GM19035 (cell line): Measurements from ENCODE around the gene GIMAP1.
A peak's percentile ranks its signal among the peaks of the same experiment; 100 is the strongest.

ENCODE experiments used
- ATAC-seq: cut with Tn5 transposase; IDR thresholded peaks from one replicate; pipeline ENCODE4 v1.9.1; 2021; ENCODE audit not compliant: unreplicated experiment

Gene GIMAP1

DNA sequence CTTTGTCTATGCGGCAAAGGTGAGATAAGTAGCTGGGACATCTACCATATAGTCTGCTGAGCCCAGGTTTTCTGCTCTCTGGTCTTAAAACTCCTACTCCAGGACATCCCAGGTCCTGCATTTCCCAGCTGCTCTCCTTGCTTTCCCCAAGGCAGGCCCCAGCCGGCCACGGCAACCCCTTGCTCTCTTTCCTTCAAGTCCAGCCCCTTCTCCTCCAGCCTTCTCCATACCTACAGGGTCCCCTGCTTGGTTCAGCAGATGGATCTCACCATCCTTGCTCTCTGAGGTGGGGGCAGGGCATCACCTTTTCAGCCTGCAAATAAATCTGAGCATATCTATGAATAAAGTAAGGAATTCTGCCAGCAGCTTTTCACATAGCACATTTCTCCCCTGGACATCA, 29.5 kb downstream of the GIMAP1 start:
- no peak for ATAC-seq

DNA sequence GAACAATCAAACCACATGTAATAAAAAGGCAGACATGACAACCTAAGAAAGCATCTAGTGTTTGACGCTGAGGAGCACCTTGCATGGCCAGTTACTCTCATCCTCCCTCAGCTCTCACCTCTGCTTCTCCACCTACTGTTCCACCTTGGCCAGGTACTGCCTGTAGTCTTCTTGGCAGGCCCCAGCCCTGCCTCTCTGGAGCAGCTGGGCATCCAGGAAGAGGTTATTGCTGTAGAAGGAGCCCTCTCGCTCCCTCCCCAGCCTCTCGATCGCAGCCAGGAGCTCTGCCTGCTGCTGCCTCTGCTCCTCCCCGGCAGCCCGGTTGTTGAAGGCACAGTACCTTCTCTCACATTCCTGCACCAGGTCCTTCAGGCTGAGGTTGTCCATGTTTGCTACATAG, 30.5 kb downstream of the GIMAP1 start:
- no peak for ATAC-seq

DNA sequence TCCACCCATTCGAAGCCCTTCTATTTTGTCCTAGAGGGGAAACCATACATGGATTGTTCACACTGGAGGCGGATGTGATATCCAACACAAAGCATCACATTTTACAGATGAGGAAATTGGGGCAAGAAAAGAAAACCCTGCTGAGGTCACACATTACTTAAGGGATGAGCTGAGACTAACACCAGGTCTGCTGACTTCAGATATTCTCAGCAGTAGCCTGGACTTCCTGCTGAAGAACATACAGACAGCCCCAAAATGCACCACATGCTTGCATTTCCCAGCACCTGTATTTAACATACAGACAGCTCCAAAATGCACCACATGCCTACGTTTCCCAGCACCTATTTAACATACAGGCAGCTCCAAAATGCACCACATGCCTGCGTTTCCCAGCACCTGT, 32.0 kb downstream of the GIMAP1 start:
- ATAC-seq = no peak

DNA sequence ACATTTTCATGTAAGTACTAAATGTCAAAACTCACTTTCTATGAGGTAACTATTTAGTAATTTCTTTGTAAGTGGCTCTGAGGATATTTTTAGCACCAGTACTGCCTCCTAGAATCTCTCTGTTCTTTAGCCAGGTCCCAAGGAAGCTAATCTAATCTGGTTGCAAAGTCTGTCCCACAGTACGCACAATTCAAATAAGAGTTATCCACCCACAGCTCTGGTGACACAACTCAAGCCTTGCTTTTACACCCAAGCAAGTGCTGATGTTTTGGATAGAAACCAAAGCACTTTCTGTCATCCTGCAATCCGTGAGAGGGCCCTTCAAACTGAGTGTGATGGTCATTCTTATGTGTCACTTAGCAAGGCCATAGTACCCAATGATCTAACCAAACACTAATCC, 35.3 kb downstream of the GIMAP1 start:
- no peak for ATAC-seq

DNA sequence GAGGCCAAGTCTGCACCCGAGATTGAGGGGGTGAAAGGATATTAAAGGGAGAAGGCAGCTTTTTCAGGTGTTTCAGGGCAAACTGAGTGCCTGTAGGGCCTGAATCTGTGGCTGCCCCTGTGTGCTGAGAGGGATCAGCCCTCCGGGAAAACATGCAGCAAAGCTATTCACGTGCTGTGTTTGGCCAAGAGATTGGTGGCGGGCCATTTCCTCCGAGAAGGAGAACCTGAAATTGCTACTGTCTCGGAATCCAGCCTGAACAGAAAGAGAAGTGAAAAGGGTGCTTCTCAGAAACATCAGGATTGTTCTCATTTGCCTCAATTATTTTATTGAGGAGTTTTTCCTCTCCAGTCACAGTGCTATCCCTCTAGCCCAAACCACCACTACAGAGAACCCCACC, 36.8 kb downstream of the GIMAP1 start:
- no peak for ATAC-seq

DNA sequence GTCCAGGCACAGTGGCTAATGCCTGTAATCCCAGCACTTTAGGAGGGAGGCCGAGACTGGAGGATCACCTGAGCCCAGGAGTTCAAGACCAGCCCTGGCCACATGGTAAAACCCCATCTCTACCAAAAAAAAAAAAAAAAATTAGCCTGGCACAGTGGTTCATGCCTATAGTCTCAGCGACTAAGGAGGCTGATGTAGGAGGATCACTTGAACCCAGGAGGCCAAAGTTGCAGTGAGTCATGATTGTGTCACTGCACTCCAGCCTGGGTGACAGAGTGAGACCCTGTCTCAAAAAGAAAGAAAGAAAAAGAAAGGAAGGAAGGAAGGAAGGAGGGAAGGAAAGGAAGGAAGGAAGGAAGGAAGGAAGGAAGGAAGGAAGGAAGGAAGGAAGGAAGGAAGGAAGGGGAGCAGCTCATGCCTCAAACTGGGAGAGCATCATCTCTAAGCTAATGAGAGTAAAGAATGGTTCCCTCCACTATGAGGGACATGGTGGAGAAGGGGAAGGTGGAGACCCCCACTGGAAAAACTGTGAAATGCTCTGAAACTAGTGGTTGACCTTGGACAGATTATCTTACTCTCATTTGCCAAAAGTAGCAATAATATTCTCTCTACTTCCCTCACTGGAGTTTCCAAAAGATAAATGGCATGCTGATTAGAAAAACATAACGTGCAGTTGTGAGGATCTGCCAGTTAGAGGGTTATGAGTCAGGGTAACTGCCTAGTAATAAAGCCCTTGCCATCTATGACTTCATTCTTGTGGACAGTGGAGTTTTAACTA, 37.6 kb downstream of the GIMAP1 start:
- ATAC-seq = no peak

DNA sequence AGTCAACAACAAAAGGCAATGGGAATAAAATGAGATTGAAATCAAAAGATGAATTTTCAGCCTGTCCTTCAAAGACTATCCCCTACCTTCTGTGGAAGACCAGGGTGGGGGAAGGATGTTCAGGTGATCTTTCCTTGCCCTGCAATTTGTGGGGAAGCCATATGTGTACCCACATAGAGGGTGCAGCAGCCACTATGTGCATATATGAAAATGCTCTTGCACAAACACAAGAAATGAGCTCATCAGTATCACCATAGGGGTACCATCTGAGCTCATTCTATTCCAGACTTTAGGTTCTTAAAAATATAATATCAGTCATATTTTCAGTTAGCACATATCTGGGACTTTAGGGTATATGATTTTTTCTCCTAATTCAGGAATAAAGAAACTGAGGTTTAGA, 38.5 kb downstream of the GIMAP1 start:
- ATAC-seq = no peak

DNA sequence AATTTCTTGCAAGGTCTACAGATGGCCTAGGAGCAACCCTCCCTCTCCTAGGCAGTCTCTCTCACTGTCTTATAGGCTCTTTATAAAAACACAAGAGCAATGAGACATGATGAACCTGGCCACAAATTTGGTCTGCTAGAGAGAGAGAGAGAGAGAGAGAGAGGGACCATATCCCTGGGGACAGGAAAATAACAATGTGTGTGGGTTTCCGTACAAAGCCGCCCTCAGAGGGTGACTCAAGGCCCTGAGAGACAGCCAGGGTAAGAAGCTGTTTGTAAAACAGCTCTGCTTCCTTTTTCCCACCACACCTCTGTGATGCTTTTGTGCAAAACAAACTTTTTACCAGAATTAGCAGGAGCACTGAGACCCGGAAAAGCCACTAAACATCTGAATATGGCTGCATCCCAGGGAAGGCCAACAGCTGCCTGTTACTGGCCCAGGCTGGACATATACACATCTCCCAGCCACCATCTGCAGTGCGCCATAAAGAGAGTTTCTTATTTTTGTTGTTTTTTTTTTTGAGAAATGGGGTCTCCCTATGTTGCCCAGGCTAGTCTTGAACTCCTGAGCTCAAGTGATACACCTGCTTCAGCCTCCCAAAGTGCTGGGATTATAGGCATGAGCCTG, 39.2 kb downstream of the GIMAP1 start:
- peak; percentile 51 for ATAC-seq

DNA sequence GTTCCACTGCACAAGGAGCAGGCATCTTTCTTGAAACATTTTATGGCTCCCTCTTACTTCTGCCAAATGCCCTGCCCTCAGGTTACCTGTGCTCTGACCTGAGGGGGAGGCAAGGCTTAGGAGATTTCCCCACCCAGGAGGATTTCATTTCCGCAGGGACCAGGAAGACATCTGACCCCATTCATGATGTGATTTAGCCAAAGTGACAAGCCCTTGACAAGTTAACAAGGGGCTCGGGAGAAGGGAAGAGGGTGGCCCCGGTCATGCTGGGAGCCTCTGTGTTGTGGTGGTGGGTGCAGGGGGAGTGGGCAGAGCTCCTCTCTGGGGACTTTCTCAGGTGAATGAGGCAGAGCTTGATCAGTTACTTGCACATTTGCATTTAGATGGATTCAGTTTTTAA, 39.8 kb downstream of the GIMAP1 start:
- no peak for ATAC-seq

DNA sequence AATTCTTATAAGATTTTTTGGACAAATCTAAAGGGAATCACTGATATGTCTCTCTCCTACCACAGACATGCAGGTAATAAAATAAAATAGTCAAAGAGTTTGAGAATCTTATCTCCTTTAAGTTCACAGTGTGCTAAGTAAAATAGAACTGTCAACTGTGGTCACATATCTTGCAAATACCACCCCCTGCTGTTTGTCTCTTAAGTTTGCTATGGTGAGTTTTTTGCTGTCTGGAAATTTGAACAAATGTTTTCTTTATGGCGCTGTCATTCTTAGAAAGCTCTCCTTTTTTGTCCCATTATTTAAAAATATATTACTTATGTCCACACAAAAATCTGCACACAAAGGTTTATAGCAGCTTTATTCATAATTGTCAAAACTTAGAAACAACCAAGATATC, 40.4 kb downstream of the GIMAP1 start:
- no peak for ATAC-seq

DNA sequence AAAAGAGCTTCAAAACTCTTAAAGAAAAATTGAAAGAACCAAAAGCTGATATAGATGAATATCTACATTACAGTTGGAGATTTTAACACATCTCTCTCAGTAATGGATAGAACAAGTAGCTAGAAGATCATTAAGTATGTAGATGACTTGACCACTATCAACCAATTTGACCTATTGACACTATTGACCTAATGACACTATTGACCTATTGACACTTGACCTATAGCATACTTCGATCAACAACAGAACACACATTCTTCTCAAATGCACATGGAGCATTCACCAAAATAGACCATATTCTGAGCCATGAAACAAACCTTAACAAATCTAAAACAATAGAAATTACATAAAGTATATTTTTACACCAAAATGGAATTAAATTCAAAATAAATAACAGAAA, 43.1 kb downstream of the GIMAP1 start:
- no peak for ATAC-seq

DNA sequence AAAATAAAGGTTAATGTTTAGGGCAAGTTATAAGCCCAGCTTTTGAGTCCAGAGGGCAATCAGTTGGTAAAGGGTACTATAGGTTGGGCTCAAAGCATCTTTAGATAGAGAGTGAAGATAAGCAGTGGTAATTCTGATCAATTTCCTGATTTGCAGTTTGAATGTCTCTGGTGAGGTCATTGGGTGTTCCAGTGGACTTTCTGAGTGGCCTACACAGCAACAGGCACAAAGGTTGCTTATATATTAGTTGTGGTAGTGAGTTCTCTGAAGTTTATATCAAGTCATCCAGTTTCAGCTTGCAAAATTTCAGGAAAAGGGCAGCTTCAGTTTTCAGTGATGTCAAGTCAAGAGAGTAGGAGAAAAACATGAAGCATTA, 49.9 kb downstream of the GIMAP1 start:
- no peak for ATAC-seq

DNA sequence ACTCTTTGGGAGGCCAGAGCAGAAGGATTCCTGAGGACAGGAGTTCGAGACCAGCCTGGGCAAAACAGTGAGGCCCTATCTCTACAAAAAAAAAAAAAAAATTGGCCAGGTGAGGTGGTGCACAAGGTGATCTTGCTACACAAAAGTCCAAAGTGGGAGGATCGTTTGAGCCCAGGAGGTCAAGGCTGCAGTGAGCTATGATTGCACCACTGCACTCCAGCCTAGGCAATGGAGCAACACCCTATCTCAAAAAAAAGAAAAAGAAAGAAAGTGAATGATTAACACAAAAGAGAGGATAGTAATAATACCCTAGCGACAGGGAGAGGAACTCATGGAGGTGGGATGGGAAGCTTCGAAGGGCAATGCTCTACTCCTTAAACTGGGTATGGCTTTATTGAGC, 53.4 kb downstream of the GIMAP1 start:
- ATAC-seq = no peak
